Large intestine (tissue), 3 donors: ENCODE data around the gene MTERF1. TPM values are rescaled to one million over a fixed set of nuclear protein-coding genes. Genes with fewer than 3 reads are reported as not detected.
"Not testable (repeated sequence)": the region's sequence is repeated elsewhere in the genome, so short reads cannot be mapped to it uniquely, and the experiment has no call there.

ENCODE experiments used
- DNase-seq, 2 donors: peaks; one replicate each; pipeline versions ENCODE4 v3.0.0 to v3.0.0-alpha.2; 2013
- H3K27ac ChIP-seq: one replicate; pipeline ENCODE4 v1.5.1; 2013; ENCODE audit warnings: low read length
- H3K27me3 ChIP-seq: 2 replicates; pipeline ENCODE4 v1.6.1; 2013; ENCODE audit warnings: low read length; ENCODE audit not compliant: control insufficient read depth, insufficient read depth
- H3K36me3 ChIP-seq: 2 replicates; pipeline ENCODE4 v1.6.1; 2013; ENCODE audit warnings: low read length; ENCODE audit not compliant: control insufficient read depth, insufficient read depth
- H3K4me1 ChIP-seq: one replicate; pipeline ENCODE4 v1.6.1; 2013; ENCODE audit warnings: low read length; ENCODE audit not compliant: control insufficient read depth, insufficient read depth
- H3K4me3 ChIP-seq: one replicate; pipeline ENCODE4 v1.5.1; 2013; ENCODE audit warnings: low read length
- H3K9me3 ChIP-seq: one replicate; pipeline ENCODE4 v1.6.1; 2013; ENCODE audit warnings: mild to moderate bottlenecking, low read depth, low read length, moderate library complexity; ENCODE audit not compliant: control insufficient read depth
- WGBS: methylation state at CpG from one replicate; pipeline ENCODE4 v1.1.5; 2013; ENCODE audit warnings: low lambda C conversion rate; ENCODE audit not compliant: insufficient coverage; 5-methylcytosine and 5-hydroxymethylcytosine counted together
- polyA plus RNA-seq: library from polyadenylated mRNA; unstranded; fragments of 120-200 nt; gene quantifications from one replicate; pipeline ENCODE4 v1.2.1, GENCODE V29; 2013

The MTERF1 gene
- polyA plus RNA-seq, 1 donor = 18.0 TPM

DNA sequence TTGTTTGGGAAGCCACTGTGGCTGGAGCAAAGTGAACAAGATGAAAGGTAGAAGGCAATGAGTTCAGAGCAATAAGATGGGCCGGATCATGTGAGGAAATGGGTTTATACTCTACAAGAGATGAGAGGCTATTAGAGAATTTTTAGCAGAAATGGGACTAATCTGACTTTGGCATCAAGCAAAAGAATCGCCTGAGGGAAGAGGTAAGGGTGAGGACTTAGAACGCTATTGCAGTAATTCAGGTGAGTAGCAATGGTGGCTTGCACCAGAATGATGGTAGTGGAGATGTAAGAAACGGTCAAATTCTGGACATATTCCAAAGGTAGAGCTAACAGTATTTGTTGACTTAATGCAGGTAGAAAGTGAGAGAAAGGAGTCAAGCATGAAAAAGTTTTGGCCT is 30.6 kb upstream of the MTERF1 start:
- no peak for DNase-seq
- Histone ChIP-seq H3K27ac (no peak overlapping the region), H3K27me3 (no peaks in the 10 kb centered on the region), H3K36me3 (no peaks in the 10 kb centered on the region), H3K4me3 (no peak overlapping the region), H3K9me3 (no peaks in the 10 kb centered on the region), H3K4me1 (no peaks in the 10 kb centered on the region)
- WGBS = 94% methylated on average over 3 of the region's 4 CpGs

DNA sequence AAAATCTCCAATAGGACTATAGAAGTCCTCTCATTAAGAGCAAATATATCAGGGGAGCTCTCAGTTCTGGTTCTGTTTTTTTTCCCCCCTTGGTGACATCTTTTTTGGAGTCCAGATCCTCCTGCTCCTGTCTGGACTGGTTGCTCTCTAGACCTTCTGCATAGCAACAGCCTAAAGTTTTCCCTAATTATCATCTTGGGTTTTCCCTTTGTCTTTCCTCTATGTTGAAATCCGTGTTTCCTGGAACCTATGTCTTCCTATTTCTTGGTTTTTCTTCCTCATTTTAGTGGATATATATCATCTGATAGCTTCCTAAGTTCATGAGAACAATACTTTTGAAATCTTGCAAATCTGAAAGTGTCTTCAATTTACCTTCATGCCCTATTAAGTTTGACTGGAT is 29.7 kb upstream of the MTERF1 start:
- Histone ChIP-seq H3K27me3 (no peaks in the 10 kb centered on the region), H3K4me3 (no peak overlapping the region), H3K36me3 (no peaks in the 10 kb centered on the region), H3K27ac (no peak overlapping the region), H3K4me1 (no peaks in the 10 kb centered on the region), H3K9me3 (no peaks in the 10 kb centered on the region)
- DNase-seq = no peak
- 100% methylated on average over 1 of the region's 1 CpG for WGBS

DNA sequence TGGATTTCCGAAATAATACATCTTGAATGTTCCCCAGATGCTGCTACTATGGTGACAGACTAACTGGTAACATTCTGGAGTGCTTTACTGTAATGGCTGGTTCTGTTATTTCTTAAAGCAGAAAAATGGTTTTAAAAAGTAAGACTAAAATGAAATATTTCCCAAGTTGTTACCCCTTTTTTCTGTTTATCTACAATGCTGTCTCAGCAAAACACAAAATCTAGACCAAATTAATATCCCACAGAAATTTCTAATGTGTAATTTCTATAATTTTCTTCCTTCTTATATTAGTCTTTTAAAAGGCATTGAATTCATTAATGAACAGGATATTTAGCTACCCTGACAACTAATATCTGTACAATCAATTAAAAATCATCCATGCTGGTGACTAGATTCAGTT is 19.1 kb upstream of the MTERF1 start:
- Histone ChIP-seq H3K27ac (no peak overlapping the region), H3K9me3 (no peaks in the 10 kb centered on the region), H3K4me1 (no peaks in the 10 kb centered on the region), H3K36me3 (no peaks in the 10 kb centered on the region), H3K4me3 (no peak overlapping the region), H3K27me3 (no peaks in the 10 kb centered on the region)
- WGBS = no CpG with 5 or more reads among the region's 1 CpG
- no peak for DNase-seq

DNA sequence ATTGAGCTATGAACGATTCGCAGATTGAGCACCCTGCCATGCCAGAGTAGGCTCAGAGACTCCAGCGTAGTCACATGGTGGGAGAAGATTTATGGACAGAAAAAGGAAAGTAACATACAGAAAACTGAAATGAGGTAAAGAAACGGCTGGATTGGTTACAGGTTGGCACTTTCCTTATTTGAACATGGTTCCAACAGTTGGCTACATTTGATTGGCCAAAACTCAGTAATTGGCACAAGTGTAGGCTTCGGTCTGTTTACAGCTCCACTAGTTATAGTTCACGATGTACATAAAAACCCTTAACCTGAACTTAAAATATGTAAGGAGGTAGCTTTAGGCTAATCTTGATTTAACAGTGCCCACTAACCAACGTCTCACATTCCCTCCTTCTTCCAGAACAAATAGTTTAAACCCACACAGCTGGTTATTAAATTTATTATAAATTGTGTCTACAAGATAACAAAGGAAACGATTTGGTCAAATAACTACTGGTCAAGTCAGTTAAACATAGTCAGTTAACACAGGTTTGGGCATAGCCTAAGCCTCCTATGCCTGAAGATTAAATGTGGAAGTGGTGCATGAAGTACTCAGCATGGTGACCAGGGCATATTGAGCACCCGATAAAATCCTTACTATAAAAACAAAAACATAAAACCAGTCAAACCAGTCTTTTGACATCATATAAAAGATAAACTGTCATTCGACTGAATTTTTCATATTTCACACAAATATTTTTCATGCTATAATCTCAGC is 17.9 kb upstream of the MTERF1 start:
- Histone ChIP-seq H3K4me3 (no peak overlapping the region), H3K9me3 (no peaks in the 10 kb centered on the region), H3K27me3 (no peaks in the 10 kb centered on the region), H3K36me3 (no peaks in the 10 kb centered on the region), H3K4me1 (no peaks in the 10 kb centered on the region), H3K27ac (no peak overlapping the region)
- DNase-seq = no peak
- WGBS = 82% methylated on average over 4 of the region's 10 CpGs

DNA sequence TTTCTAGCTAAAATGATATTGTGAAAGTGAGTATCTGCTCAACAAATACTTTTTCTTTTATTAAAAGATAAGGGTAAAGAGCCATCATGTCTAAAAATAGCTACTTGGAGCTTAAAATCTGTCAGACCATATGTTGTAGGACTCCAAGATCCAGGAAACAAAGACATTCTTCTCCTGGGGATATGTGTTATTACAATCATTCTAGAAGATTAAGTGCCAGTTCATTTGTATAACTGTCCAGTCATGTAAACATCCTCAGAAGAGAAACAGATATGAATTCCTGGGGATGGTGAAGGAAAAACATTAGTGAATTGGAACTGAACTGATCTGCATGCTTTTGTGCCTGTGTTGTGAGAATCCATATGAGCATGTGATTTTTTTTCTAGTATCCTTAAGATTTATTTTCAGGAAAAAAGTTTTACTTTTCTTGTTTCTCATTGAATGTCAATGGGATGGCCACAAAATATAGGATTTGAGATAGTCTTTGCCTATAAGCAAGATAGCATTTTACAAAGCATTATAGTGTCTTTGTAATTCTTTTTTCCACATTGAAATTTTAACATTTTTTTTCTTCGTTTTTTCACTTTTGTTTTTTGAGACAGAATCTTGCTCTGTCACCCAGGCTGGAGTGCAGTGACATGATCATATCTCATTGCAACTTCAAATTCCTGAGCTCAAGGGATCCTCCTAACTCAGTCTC is 14.4 kb upstream of the MTERF1 start:
- Histone ChIP-seq H3K27ac (no peak overlapping the region), H3K9me3 (no peaks in the 10 kb centered on the region), H3K4me3 (no peak overlapping the region), H3K4me1 (no peaks in the 10 kb centered on the region), H3K27me3 (no peaks in the 10 kb centered on the region), H3K36me3 (no peaks in the 10 kb centered on the region)
- DNase-seq = no peak
- WGBS = 86% methylated on average over 1 of the region's 1 CpG

DNA sequence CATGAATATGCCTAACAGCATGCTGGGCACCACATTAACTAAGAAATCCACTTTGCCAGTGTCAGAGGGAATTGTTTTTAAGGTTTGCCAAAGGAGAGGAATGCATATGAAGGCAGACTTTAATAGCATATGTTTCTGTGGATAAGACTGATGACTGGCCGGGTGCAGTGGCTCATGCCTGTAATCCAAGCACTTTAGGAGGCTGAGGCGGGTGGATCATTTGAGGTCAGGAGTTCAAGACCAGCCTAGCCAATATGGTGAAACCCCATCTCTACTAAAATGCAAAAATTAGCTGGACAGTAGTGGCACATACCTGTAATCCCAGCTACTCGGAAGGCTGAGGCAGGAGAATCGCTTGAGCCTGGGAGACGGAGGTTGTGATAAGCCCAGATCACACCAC is 13.2 kb upstream of the MTERF1 start:
- not testable (repeated sequence) for H3K36me3 ChIP-seq, H3K9me3 ChIP-seq, H3K27me3 ChIP-seq, H3K4me3 ChIP-seq, DNase-seq, H3K4me1 ChIP-seq, H3K27ac ChIP-seq
- WGBS = 80% methylated on average over 1 of the region's 5 CpGs

DNA sequence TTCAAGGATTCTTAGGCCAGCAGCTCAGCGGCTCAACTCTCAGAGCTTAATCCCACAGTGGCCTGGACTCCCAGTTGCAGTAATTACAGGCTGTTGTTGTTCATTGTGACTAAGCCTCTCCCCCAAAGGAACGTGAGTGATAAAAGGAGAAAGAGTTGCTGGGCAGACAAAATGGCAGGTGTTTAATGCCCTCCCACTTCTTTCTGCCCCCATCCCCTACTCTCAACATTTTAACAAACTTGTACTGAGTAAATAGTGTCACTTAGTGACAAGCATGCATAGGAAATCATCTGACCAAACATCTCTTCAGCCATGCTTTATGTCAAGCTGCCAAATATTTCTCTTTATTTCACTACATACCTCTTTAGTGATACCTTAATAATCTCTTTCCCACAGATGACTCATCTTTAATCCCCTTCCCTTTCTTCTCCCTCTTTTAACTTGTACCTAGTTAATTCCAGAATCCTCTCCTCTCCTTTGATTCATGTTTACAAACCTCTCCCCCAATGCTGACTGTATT is 12.4 kb upstream of the MTERF1 start:
- H3K4me3 ChIP-seq = no peak overlapping the region
- no CpG with 5 or more reads among the region's 2 CpGs for WGBS
- H3K9me3 ChIP-seq = peaks cover 12% of the 10 kb centered on the region
- no peak overlapping the region for H3K27ac ChIP-seq
- H3K4me1 ChIP-seq = no peaks in the 10 kb centered on the region
- DNase-seq = no peak
- H3K27me3 ChIP-seq = no peaks in the 10 kb centered on the region
- no peaks in the 10 kb centered on the region for H3K36me3 ChIP-seq

DNA sequence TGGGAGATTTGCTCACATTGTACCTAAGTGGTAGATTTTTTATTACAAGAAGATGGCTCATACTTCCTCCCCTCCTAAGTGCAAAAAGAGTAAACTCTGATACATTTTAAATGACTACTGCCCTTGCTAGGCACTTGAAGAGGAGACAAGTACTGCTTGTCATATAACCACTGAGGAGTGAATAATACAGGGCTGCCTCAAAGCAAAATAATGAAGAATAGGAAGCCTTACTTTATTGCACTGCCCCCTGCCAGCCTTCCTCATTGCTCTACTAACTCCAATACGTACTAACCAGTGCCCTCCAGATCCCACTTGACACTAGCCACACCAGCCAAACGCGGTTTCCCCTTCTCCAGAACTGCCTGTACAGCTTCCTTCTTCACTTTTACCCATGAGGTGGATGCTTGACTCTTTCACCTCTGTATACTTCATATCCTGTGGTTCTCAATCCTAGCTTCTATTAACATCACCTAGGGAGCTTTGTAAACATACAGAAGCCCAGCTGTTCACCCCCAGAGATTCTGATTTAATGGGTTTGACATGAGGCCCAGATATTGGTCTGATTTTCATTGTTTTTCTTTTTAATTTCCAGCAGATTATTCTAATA is 11.7 kb upstream of the MTERF1 start:
- H3K4me1 ChIP-seq = no peaks in the 10 kb centered on the region
- no peak overlapping the region for H3K4me3 ChIP-seq
- H3K27ac ChIP-seq = no peak overlapping the region
- H3K9me3 ChIP-seq = peaks cover 19% of the 10 kb centered on the region
- no peaks in the 10 kb centered on the region for H3K36me3 ChIP-seq
- whole genome bisulfite sequencing = no CpG with 5 or more reads among the region's 3 CpGs
- no peaks in the 10 kb centered on the region for H3K27me3 ChIP-seq
- no peak for DNase-seq

DNA sequence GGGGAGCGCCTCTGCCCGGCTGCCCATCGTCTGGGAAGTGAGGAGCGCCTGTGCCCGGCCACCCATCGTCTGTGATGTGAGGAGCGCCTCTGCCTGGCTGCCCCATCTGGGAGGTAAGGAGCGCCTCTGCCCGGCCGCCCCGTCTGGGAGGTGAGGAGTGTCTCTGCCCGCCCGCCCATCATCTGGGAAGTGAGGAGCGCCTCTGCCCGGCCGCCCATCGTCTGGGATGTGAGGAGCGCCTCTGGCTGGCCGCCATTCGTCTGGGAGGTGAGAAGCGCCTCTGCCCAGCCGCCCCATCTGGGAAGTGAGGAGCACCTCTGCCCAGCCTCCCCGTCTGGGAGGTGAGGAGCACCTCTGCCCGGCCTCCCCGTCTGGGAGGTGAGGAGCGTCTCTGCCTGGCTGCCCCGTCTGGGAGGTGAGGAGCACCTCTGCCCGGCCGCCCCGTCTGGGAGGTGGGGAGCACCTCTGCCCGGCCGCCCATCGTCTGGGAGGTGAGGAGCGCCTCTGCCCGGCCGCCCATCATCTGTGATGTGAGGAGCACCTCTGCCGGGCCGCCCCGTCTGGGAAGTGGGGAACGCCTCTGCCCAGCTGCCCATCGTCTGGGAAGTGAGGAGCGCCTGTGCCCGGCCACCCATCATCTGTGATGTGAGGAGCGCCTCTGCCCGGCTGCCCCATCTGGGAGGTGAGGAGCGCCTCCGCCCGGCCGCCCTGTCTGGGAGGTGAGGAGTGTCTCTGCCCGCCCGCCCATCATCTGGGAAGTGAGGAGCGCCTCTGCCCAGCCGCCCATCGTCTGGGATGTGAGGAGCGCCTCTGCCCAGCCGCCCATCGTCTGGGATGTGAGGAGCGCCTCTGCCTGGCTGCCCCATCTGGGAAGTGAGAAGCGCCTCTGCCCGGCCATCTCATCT is 8.0 kb upstream of the MTERF1 start:
- not testable (repeated sequence) for H3K4me3 ChIP-seq, H3K27me3 ChIP-seq, H3K36me3 ChIP-seq, DNase-seq, H3K4me1 ChIP-seq, H3K27ac ChIP-seq
- peaks cover 27% of the 10 kb centered on the region for H3K9me3 ChIP-seq
- no CpG with 5 or more reads among the region's 60 CpGs for WGBS
